ENCODE data around the gene UBN1. TPM values are rescaled to one million over a fixed set of nuclear protein-coding genes. Genes with fewer than 3 reads are reported as not detected.

UBN1 gene
- total and polyA plus RNA-seq, 2 donors (not counting 3 experiments of a cell fraction or from before 2014, with no cell fraction given) = 26.0 to 44.8 TPM

GRCh38 chr16:4891886-4892216 lies 44.6 kb downstream of the UBN1 start:
- Histone ChIP-seq H3K36me3 (ENCODE audit: control insufficient read depth in 2 of 2, extremely low read depth in 1 of 2, insufficient read depth in 2 of 2, low read length in 2 of 2) (no peaks in the 10 kb centered on the region), H3K27me3 (ENCODE audit: control insufficient read depth in 2 of 2, insufficient read depth in 2 of 2, low read length in 2 of 2) (no peaks in the 10 kb centered on the region), H3K27ac (ENCODE audit: insufficient read depth, low read depth, low read length) (no peak overlapping the region), H3K4me3 (replicated peaks in 1 of 3; ENCODE audit: insufficient read depth in 1 of 3, low read depth in 1 of 3, low read length in 3 of 3) (no peak overlapping the region), H3K4me1 (ENCODE audit: control insufficient read depth, extremely low read depth, insufficient read depth, low read length) (no peaks in the 10 kb centered on the region), H3K4me2 (ENCODE audit: insufficient read depth, low read length) (no peak overlapping the region), H4K20me1 (replicated peaks; ENCODE audit: control insufficient read depth, extremely low read depth, insufficient read depth, low read length) (no peaks in the 10 kb centered on the region), H3K79me2 (ENCODE audit: control insufficient read depth, insufficient read depth, low read length) (no peaks in the 10 kb centered on the region), H3K9ac (replicated peaks; ENCODE audit: extremely low read depth, insufficient read depth, low read length) (no peak overlapping the region), H3K9me1 (replicated peaks; ENCODE audit: control insufficient read depth, extremely low read depth, insufficient read depth, low read length) (no peaks in the 10 kb centered on the region), H2AFZ (ENCODE audit: low read depth, low read length) (no peak overlapping the region), H3K9me3 (replicated peaks; ENCODE audit: control insufficient read depth, insufficient read depth, low read length) (no peaks in the 10 kb centered on the region)
- no peak for DNase-seq (ENCODE audit: low read depth, low spot score)
- TF ChIP-seq CTCF (IDR thresholded peaks at IDR 0.05; ENCODE audit: extremely low read depth in 1 of 2, insufficient read depth in 1 of 2, low read depth in 1 of 2, low read length in 2 of 2) = no peak
- BruUV-seq (replicated peaks) = no TSS peak
- dilution Hi-C loops (cut with MboI; ENCODE audit: extremely low pct_ligation_motif_present, low sequenced_read_pairs) = no loop called here
- intact Hi-C loops (cut with micrococcal nuclease) = loop anchor here (10.0 kb wide), 1 partner anchor 63 kb away; the partner anchor contains the start of gene SEC14L5
- no peak for FAIRE-seq
- ChIA-PET POLR2A (interaction anchor here (0.7 kb wide), 1 partner anchor 84 kb away, joined by 8 read pairs; no protein-coding TSS in a partner anchor), CTCF (no interaction called here)

- no peak overlapping the region for H3K4me2 ChIP-seq (ENCODE audit: insufficient read depth, low read length)
- intact Hi-C loops (cut with micrococcal nuclease) (loop anchor here (10.0 kb wide), 1 partner anchor 62 kb away; the partner anchor contains the start of gene SEC14L5), dilution Hi-C loops (cut with MboI; ENCODE audit: extremely low pct_ligation_motif_present, low sequenced_read_pairs) (no loop called here)
- CTCF ChIA-PET = interaction anchor here (0.6 to 1.3 kb wide), 2 partner anchors 8 to 18 kb away, joined by 3 to 6 read pairs; no protein-coding TSS in a partner anchor
- no peak overlapping the region for H3K27ac ChIP-seq (ENCODE audit: insufficient read depth, low read depth, low read length)
- no peaks in the 10 kb centered on the region for H3K9me3 ChIP-seq (replicated peaks; ENCODE audit: control insufficient read depth, insufficient read depth, low read length)
- no peaks in the 10 kb centered on the region for H3K36me3 ChIP-seq (ENCODE audit: control insufficient read depth in 2 of 2, extremely low read depth in 1 of 2, insufficient read depth in 2 of 2, low read length in 2 of 2)
- DNase-seq (ENCODE audit: low read depth, low spot score) (no peak), FAIRE-seq (no peak)
- H3K4me3 ChIP-seq (replicated peaks in 1 of 3; ENCODE audit: insufficient read depth in 1 of 3, low read depth in 1 of 3, low read length in 3 of 3) = no peak overlapping the region
- no peaks in the 10 kb centered on the region for H3K27me3 ChIP-seq (ENCODE audit: control insufficient read depth in 2 of 2, insufficient read depth in 2 of 2, low read length in 2 of 2)
- H3K4me1 ChIP-seq (ENCODE audit: control insufficient read depth, extremely low read depth, insufficient read depth, low read length) = no peaks in the 10 kb centered on the region
- H2AFZ ChIP-seq (ENCODE audit: low read depth, low read length) = no peak overlapping the region
- no peaks in the 10 kb centered on the region for H3K79me2 ChIP-seq (ENCODE audit: control insufficient read depth, insufficient read depth, low read length)
- H3K9ac ChIP-seq (replicated peaks; ENCODE audit: extremely low read depth, insufficient read depth, low read length) = no peak overlapping the region
- POLR2A ChIA-PET = no interaction called here
- H4K20me1 ChIP-seq (replicated peaks; ENCODE audit: control insufficient read depth, extremely low read depth, insufficient read depth, low read length) = no peaks in the 10 kb centered on the region
- TF ChIP-seq EZH2 (IDR thresholded peaks at IDR 0.05; ENCODE audit: borderline replicate concordance, low read depth, low read length, severe bottlenecking) (no peak), FOS (IDR thresholded peaks at IDR 0.05; ENCODE audit: borderline replicate concordance, insufficient read depth, low read length) (no peak), CTCF (IDR thresholded peaks at IDR 0.05; ENCODE audit: extremely low read depth in 1 of 2, insufficient read depth in 1 of 2, low read depth in 1 of 2, low read length in 2 of 2) (no peak), POLR2A (IDR thresholded peaks at IDR 0.05; ENCODE audit: low read depth, low read length) (no peak), POLR2AphosphoS5 (IDR thresholded peaks at IDR 0.05; ENCODE audit: insufficient read depth, low read depth, low read length) (no peak), JUN (IDR thresholded peaks at IDR 0.05; ENCODE audit: borderline replicate concordance, insufficient read depth, insufficient read length, low read depth) (no peak), MYC (IDR thresholded peaks at IDR 0.05; ENCODE audit: low read depth, low read length) (no peak), GATA2 (IDR thresholded peaks at IDR 0.05; ENCODE audit: insufficient read depth, insufficient read length, low read depth, low read length) (no peak)
- no TSS peak for BruUV-seq (replicated peaks)
- H3K9me1 ChIP-seq (replicated peaks; ENCODE audit: control insufficient read depth, extremely low read depth, insufficient read depth, low read length) = no peaks in the 10 kb centered on the region
Observed at GRCh38 chr16:4892361-4893102, 45.3 kb downstream of the UBN1 start.

Measured in endothelial cell of umbilical vein (primary cell).